Measurements from ENCODE around the gene PCDH12.

DNA sequence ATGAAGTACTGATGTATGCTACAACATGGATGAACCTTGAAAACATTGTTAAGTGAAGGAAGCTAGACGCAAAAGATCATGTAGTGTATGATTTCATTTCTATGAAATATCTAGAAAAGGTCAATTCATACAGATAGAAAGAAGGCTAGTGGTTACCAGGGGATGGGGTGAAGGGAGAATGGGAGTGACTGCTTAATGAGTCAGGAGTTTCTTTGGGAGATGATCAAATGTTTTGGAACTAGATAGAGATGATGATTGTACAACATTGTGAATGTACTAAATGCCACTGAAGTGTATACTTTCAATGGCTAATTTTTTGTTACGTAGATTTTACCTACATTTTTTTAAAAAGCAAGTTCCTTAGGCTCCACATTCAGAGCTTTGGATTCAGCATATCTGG lies 49.2 kb downstream of the PCDH12 start:
- TF ChIP-seq, protein P1, sequence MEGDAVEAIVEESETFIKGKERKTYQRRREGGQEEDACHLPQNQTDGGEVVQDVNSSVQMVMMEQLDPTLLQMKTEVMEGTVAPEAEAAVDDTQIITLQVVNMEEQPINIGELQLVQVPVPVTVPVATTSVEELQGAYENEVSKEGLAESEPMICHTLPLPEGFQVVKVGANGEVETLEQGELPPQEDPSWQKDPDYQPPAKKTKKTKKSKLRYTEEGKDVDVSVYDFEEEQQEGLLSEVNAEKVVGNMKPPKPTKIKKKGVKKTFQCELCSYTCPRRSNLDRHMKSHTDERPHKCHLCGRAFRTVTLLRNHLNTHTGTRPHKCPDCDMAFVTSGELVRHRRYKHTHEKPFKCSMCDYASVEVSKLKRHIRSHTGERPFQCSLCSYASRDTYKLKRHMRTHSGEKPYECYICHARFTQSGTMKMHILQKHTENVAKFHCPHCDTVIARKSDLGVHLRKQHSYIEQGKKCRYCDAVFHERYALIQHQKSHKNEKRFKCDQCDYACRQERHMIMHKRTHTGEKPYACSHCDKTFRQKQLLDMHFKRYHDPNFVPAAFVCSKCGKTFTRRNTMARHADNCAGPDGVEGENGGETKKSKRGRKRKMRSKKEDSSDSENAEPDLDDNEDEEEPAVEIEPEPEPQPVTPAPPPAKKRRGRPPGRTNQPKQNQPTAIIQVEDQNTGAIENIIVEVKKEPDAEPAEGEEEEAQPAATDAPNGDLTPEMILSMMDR (IDR thresholded peaks at IDR 0.05) = no peak
- TF ChIP-seq POLR2A (IDR thresholded peaks at IDR 0.05) (no peak), POLR2AphosphoS5 (IDR thresholded peaks at IDR 0.05; ENCODE audit: insufficient read depth in 1 of 2, low read depth in 1 of 2) (no peak)

Data from vagina (tissue), 2 donors.